ENCODE measurements around the gene MRPS9.

MRPS9 gene

DNA sequence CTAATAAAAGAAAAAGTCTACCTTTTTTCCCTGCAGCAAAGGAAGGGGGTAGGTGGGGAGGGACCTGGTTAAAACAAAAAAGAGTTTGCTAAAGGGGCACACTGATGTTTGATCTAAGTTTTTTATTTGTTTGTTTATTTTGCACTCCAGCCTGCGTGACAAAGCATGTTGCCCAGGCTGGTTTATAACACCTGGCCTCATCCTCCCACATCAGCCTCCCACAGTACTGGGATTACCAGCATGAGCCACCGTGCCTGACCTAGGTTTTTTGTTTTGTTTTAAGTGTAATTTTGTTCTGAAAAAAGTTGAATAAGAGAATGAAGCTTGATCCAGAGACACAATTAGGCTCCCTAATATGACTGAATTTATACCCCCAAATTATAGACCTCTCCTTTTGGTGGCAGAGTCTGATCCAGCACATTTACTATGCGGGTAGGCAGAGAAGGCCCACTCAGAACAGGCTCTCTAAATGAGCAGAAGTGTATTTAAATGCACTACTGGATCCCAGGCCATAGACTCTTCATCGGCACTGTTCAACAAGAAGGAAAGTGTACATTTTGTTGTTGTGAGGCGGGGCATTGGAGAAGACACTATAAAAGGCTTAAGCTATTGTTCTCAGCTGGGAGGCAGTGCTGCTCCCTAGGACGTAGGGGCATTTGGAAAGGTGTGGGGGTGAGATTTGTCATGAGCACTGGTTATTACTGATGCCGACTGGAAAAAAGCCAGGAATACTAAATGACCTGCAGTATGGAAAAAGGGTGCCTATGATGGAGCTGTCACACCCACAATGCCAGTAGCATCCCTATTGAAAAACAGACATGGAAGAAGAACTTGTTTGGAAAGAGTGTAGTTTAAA is 32.4 kb downstream of the MRPS9 start:
- no peaks in the 10 kb centered on the region for H3K9me3 ChIP-seq (ENCODE audit: control insufficient read depth, low read length)
- no peak overlapping the region for H3K9ac ChIP-seq (ENCODE audit: low read length)
- H3K79me1 ChIP-seq (replicated peaks; ENCODE audit: low read length, poor library complexity, severe bottlenecking) = peaks cover 15% of the 10 kb centered on the region
- H2BK15ac ChIP-seq (ENCODE audit: low read depth, poor library complexity, severe bottlenecking) = no peak overlapping the region
- no peak overlapping the region for H3K18ac ChIP-seq (ENCODE audit: low read depth in 1 of 2, low read length in 2 of 2)
- H2AK5ac ChIP-seq (ENCODE audit: low read length, severe bottlenecking) = no peak overlapping the region
- WGBS = 94% methylated on average over 6 of the region's 7 CpGs
- H3K27ac ChIP-seq (ENCODE audit: low read length, poor library complexity, severe bottlenecking) = no peak overlapping the region
- H3K23ac ChIP-seq (ENCODE audit: low read length in 2 of 2) = no peak overlapping the region
- H3K4ac ChIP-seq (ENCODE audit: low read depth in 1 of 2, low read length in 2 of 2) = no peak overlapping the region
- no peak overlapping the region for H2BK5ac ChIP-seq (ENCODE audit: low read depth, low read length, poor library complexity, severe bottlenecking)
- no peak overlapping the region for H4K8ac ChIP-seq (ENCODE audit: low read length)
- no peak overlapping the region for H3K14ac ChIP-seq (ENCODE audit: low read length in 2 of 2)
- no peak overlapping the region for H2AFZ ChIP-seq (ENCODE audit: low read depth, low read length)
- no peak overlapping the region for H2BK12ac ChIP-seq (ENCODE audit: low read length in 2 of 2)
- H4K91ac ChIP-seq (ENCODE audit: low read length) = no peak overlapping the region
- H3K4me1 ChIP-seq (ENCODE audit: control insufficient read depth, insufficient read depth, low read depth, low read length) = peaks cover 2% of the 10 kb centered on the region
- no peaks in the 10 kb centered on the region for H3K27me3 ChIP-seq (ENCODE audit: control insufficient read depth in 1 of 2, insufficient read depth in 1 of 2, low read length in 2 of 2)
- DNase-seq = no peak
- H2BK120ac ChIP-seq (ENCODE audit: low read depth, low read length) = no peak overlapping the region
- no peak overlapping the region for H3K4me3 ChIP-seq (ENCODE audit: insufficient read depth in 1 of 2, low read depth in 1 of 2, low read length in 2 of 2)
- no peak overlapping the region for H3K4me2 ChIP-seq (ENCODE audit: low read length, poor library complexity, severe bottlenecking)
- peaks cover 0 to 2% of the 10 kb centered on the region in 2 experiments for H3K36me3 ChIP-seq (ENCODE audit: control insufficient read depth in 1 of 2, insufficient read depth in 2 of 2, low read depth in 1 of 2, low read length in 2 of 2)

DNA sequence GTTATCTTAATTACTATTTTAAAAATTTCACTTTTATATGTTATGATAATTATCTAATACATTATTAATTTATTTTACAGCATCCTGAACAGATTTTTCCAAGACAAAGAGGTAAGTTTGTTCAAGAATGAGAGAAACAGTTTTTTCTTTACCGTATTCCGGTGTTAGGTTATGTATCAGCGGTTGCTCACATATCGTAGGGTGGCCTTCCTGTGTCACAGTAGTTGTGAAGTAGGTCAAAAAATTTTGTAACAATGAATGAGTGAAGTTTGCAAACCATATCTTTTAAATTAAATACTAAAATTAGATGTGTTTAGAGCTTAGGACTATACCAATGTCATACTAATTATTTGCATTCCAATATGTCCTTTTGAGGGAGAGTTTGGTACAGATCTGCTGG is 33.5 kb downstream of the MRPS9 start:
- Histone ChIP-seq H3K18ac (ENCODE audit: low read depth in 1 of 2, low read length in 2 of 2) (no peak overlapping the region), H3K9me3 (ENCODE audit: control insufficient read depth, low read length) (no peaks in the 10 kb centered on the region), H3K9ac (ENCODE audit: low read length) (no peak overlapping the region), H3K23ac (ENCODE audit: low read length in 2 of 2) (no peak overlapping the region), H3K27ac (ENCODE audit: low read length, poor library complexity, severe bottlenecking) (no peak overlapping the region), H4K8ac (ENCODE audit: low read length) (no peak overlapping the region), H2AK5ac (ENCODE audit: low read length, severe bottlenecking) (no peak overlapping the region), H2BK15ac (ENCODE audit: low read depth, poor library complexity, severe bottlenecking) (no peak overlapping the region), H4K91ac (ENCODE audit: low read length) (no peak overlapping the region), H2AFZ (ENCODE audit: low read depth, low read length) (no peak overlapping the region), H3K4ac (ENCODE audit: low read depth in 1 of 2, low read length in 2 of 2) (no peak overlapping the region), H2BK120ac (ENCODE audit: low read depth, low read length) (no peak overlapping the region), H3K36me3 (ENCODE audit: control insufficient read depth in 1 of 2, insufficient read depth in 2 of 2, low read depth in 1 of 2, low read length in 2 of 2) (peaks cover 0 to 2% of the 10 kb centered on the region in 2 experiments), H3K14ac (ENCODE audit: low read length in 2 of 2) (no peak overlapping the region), H2BK5ac (ENCODE audit: low read depth, low read length, poor library complexity, severe bottlenecking) (no peak overlapping the region), H3K79me1 (replicated peaks; ENCODE audit: low read length, poor library complexity, severe bottlenecking) (peaks cover 15% of the 10 kb centered on the region), H3K27me3 (ENCODE audit: control insufficient read depth in 1 of 2, insufficient read depth in 1 of 2, low read length in 2 of 2) (no peaks in the 10 kb centered on the region), H2BK12ac (ENCODE audit: low read length in 2 of 2) (no peak overlapping the region), H3K4me2 (ENCODE audit: low read length, poor library complexity, severe bottlenecking) (no peak overlapping the region), H3K4me3 (ENCODE audit: insufficient read depth in 1 of 2, low read depth in 1 of 2, low read length in 2 of 2) (no peak overlapping the region), H3K4me1 (ENCODE audit: control insufficient read depth, insufficient read depth, low read depth, low read length) (peaks cover 2% of the 10 kb centered on the region)
- DNase-seq = no peak
- WGBS = 100% methylated on average over 2 of the region's 4 CpGs

GRCh38 chr2:105072039-105072438 is 34.2 kb downstream of the MRPS9 start:
- Histone ChIP-seq H3K9me3 (ENCODE audit: control insufficient read depth, low read length) (no peaks in the 10 kb centered on the region), H3K4me1 (ENCODE audit: control insufficient read depth, insufficient read depth, low read depth, low read length) (peaks cover 1% of the 10 kb centered on the region), H4K8ac (ENCODE audit: low read length) (no peak overlapping the region), H2BK15ac (ENCODE audit: low read depth, poor library complexity, severe bottlenecking) (no peak overlapping the region), H3K9ac (ENCODE audit: low read length) (no peak overlapping the region), H3K14ac (ENCODE audit: low read length in 2 of 2) (no peak overlapping the region), H3K4me2 (ENCODE audit: low read length, poor library complexity, severe bottlenecking) (no peak overlapping the region), H3K36me3 (ENCODE audit: control insufficient read depth in 1 of 2, insufficient read depth in 2 of 2, low read depth in 1 of 2, low read length in 2 of 2) (no peaks in the 10 kb centered on the region), H2BK5ac (ENCODE audit: low read depth, low read length, poor library complexity, severe bottlenecking) (no peak overlapping the region), H4K91ac (ENCODE audit: low read length) (no peak overlapping the region), H3K79me1 (replicated peaks; ENCODE audit: low read length, poor library complexity, severe bottlenecking) (peaks cover 12% of the 10 kb centered on the region), H3K27ac (ENCODE audit: low read length, poor library complexity, severe bottlenecking) (no peak overlapping the region), H2AK5ac (ENCODE audit: low read length, severe bottlenecking) (no peak overlapping the region), H3K27me3 (ENCODE audit: control insufficient read depth in 1 of 2, insufficient read depth in 1 of 2, low read length in 2 of 2) (no peaks in the 10 kb centered on the region), H3K23ac (ENCODE audit: low read length in 2 of 2) (no peak overlapping the region), H3K4me3 (ENCODE audit: insufficient read depth in 1 of 2, low read depth in 1 of 2, low read length in 2 of 2) (no peak overlapping the region), H2BK120ac (ENCODE audit: low read depth, low read length) (no peak overlapping the region), H3K18ac (ENCODE audit: low read depth in 1 of 2, low read length in 2 of 2) (no peak overlapping the region), H2AFZ (ENCODE audit: low read depth, low read length) (no peak overlapping the region), H2BK12ac (ENCODE audit: low read length in 2 of 2) (no peak overlapping the region), H3K4ac (ENCODE audit: low read depth in 1 of 2, low read length in 2 of 2) (no peak overlapping the region)
- no peak for DNase-seq
- 100% methylated on average over 2 of the region's 2 CpGs for WGBS

DNA sequence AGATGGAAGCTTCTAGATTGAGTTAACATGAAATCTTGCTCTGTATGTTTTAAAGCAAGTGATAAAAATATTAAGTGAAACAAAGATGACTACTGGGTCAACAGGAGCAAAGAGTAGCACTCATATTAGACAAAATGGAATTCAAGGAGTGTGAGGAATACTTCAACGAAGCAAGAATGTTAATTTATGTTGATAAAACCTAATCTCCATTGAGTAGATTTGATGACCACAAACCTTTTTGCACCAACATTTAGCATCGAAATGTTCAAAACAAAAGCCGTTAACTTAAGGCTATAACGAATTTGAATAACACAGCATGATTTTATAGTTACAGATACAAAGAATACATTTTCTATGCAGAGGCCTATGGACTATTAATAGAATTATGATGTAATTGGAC is 35.7 kb downstream of the MRPS9 start:
- DNase-seq = no peak
- H4K91ac ChIP-seq (ENCODE audit: low read length) = no peak overlapping the region
- no peak overlapping the region for H2BK5ac ChIP-seq (ENCODE audit: low read depth, low read length, poor library complexity, severe bottlenecking)
- peaks cover 1% of the 10 kb centered on the region for H3K4me1 ChIP-seq (ENCODE audit: control insufficient read depth, insufficient read depth, low read depth, low read length)
- no peak overlapping the region for H3K18ac ChIP-seq (ENCODE audit: low read depth in 1 of 2, low read length in 2 of 2)
- no peak overlapping the region for H3K4me3 ChIP-seq (ENCODE audit: insufficient read depth in 1 of 2, low read depth in 1 of 2, low read length in 2 of 2)
- no peak overlapping the region for H2AFZ ChIP-seq (ENCODE audit: low read depth, low read length)
- H2BK120ac ChIP-seq (ENCODE audit: low read depth, low read length) = no peak overlapping the region
- no peak overlapping the region for H3K23ac ChIP-seq (ENCODE audit: low read length in 2 of 2)
- no peak overlapping the region for H3K4me2 ChIP-seq (ENCODE audit: low read length, poor library complexity, severe bottlenecking)
- H3K9me3 ChIP-seq (ENCODE audit: control insufficient read depth, low read length) = no peaks in the 10 kb centered on the region
- H3K4ac ChIP-seq (ENCODE audit: low read depth in 1 of 2, low read length in 2 of 2) = no peak overlapping the region
- H2BK12ac ChIP-seq (ENCODE audit: low read length in 2 of 2) = no peak overlapping the region
- no peak overlapping the region for H2AK5ac ChIP-seq (ENCODE audit: low read length, severe bottlenecking)
- H4K8ac ChIP-seq (ENCODE audit: low read length) = no peak overlapping the region
- no CpG with 5 or more reads among the region's 4 CpGs for WGBS
- H3K27ac ChIP-seq (ENCODE audit: low read length, poor library complexity, severe bottlenecking) = no peak overlapping the region
- H3K14ac ChIP-seq (ENCODE audit: low read length in 2 of 2) = no peak overlapping the region
- no peak overlapping the region for H3K9ac ChIP-seq (ENCODE audit: low read length)
- no peak overlapping the region for H2BK15ac ChIP-seq (ENCODE audit: low read depth, poor library complexity, severe bottlenecking)
- no peaks in the 10 kb centered on the region for H3K27me3 ChIP-seq (ENCODE audit: control insufficient read depth in 1 of 2, insufficient read depth in 1 of 2, low read length in 2 of 2)
- peaks cover 9% of the 10 kb centered on the region for H3K79me1 ChIP-seq (replicated peaks; ENCODE audit: low read length, poor library complexity, severe bottlenecking)
- no peaks in the 10 kb centered on the region for H3K36me3 ChIP-seq (ENCODE audit: control insufficient read depth in 1 of 2, insufficient read depth in 2 of 2, low read depth in 1 of 2, low read length in 2 of 2)
